GM18909 (cell line): ENCODE data around the gene GRIN2A.

ENCODE experiments used
- ATAC-seq: cut with Tn5 transposase; IDR thresholded peaks from one replicate; pipeline ENCODE4 v1.9.1; 2021; ENCODE audit warnings: mild to moderate bottlenecking; ENCODE audit not compliant: unreplicated experiment, poor library complexity

Gene GRIN2A

GRCh38 chr16:10182222-10183053, at the start of gene GRIN2A:
TSS of gene GRIN2A (minus strand) at chr16:10182428. CDS start at chr16:10180411, 2,017 bp downstream.
- ATAC-seq: no peak

- no peak for ATAC-seq
Measured at GRCh38 chr16:10231563-10231962, 49.3 kb upstream of the GRIN2A start.

GRCh38 chr16:10228779-10229178, 46.6 kb upstream of the GRIN2A start:
- peak; percentile 74 for ATAC-seq

GRCh38 chr16:10226987-10227306, 44.7 kb upstream of the GRIN2A start:
- ATAC-seq: no peak

- no peak for ATAC-seq
Measured at GRCh38 chr16:10226141-10226986, 44.1 kb upstream of the GRIN2A start.

- no peak for ATAC-seq
Measured at GRCh38 chr16:10225653-10226052, 43.4 kb upstream of the GRIN2A start.

- ATAC-seq: no peak
Measured at GRCh38 chr16:10224850-10225249, 42.6 kb upstream of the GRIN2A start.

GRCh38 chr16:10220942-10221341, 38.7 kb upstream of the GRIN2A start:
- no peak for ATAC-seq

- ATAC-seq: no peak
Measured at GRCh38 chr16:10219742-10220141, 37.5 kb upstream of the GRIN2A start.

- ATAC-seq: no peak
Measured at GRCh38 chr16:10218490-10219206, 36.4 kb upstream of the GRIN2A start.

- no peak for ATAC-seq
Measured at GRCh38 chr16:10213748-10214147, 31.5 kb upstream of the GRIN2A start.

GRCh38 chr16:10210944-10211343, 28.7 kb upstream of the GRIN2A start:
- ATAC-seq: no peak

- no peak for ATAC-seq
Measured at GRCh38 chr16:10206865-10207264, 24.6 kb upstream of the GRIN2A start.

- no peak for ATAC-seq
Measured at GRCh38 chr16:10206215-10206614, 24.0 kb upstream of the GRIN2A start.

- no peak for ATAC-seq
Measured at GRCh38 chr16:10205688-10206087, 23.5 kb upstream of the GRIN2A start.

- no peak for ATAC-seq
Measured at GRCh38 chr16:10202649-10203048, 20.4 kb upstream of the GRIN2A start.

- ATAC-seq: no peak
Measured at GRCh38 chr16:10200637-10201586, 18.7 kb upstream of the GRIN2A start.

GRCh38 chr16:10196999-10197398, 14.8 kb upstream of the GRIN2A start:
- no peak for ATAC-seq

GRCh38 chr16:10191096-10191495, 8.9 kb upstream of the GRIN2A start:
- ATAC-seq: no peak
